Measurements from ENCODE around the gene ABCA1. TPM values are rescaled to one million over a fixed set of nuclear protein-coding genes. Genes with fewer than 3 reads are reported as not detected.

The ABCA1 gene
- total RNA-seq, 4 donors from 2014 or later, result 18.3 to 59.8 (median 35.0) TPM

- 7 to 12% methylated on average over 1 of the region's 1 CpG for WGBS, 2 donors
These were observed 181.2 kb downstream of the ABCA1 start for GRCh38 chr9:104746798-104747197.

GRCh38 chr9:104746285-104746684 is 181.7 kb downstream of the ABCA1 start:
- TF ChIP-seq CTCF (IDR thresholded peaks at IDR 0.05) (no peak), POLR2A (IDR thresholded peaks at IDR 0.05) (no peak)
- no peaks in the 10 kb centered on the region for H3K9me3 ChIP-seq
- no peaks in the 10 kb centered on the region for H3K36me3 ChIP-seq
- 87 to 88% methylated on average over 2 of the region's 2 CpGs for WGBS, 2 donors
- peaks cover 9 to 12% of the 10 kb centered on the region in 2 donors for H3K4me1 ChIP-seq
- H3K27me3 ChIP-seq, result no peaks in the 10 kb centered on the region
- no peak overlapping the region for H3K4me3 ChIP-seq (replicated peaks in 1 of 3)
- no peak overlapping the region for H3K27ac ChIP-seq
- intact Hi-C loops (cut with DNase I), result no loop called here
- DNase-seq, result no peak

More at GRCh38 chr9:104746798-104747197, 181.2 kb downstream of the ABCA1 start:
- no peak for DNase-seq
- Histone ChIP-seq H3K36me3 (no peaks in the 10 kb centered on the region), H3K27me3 (no peaks in the 10 kb centered on the region), H3K27ac (peak overlapping the region in 2 of 3 donors; percentile 10 to 93), H3K4me1 (peaks cover 9 to 12% of the 10 kb centered on the region in 2 donors), H3K4me3 (replicated peaks in 1 of 3) (peak overlapping the region; percentile 42 to 83 (median 60)), H3K9me3 (no peaks in the 10 kb centered on the region)
- no peak for TF ChIP-seq POLR2A (IDR thresholded peaks at IDR 0.05)
- TF ChIP-seq CTCF (IDR thresholded peaks at IDR 0.05), result no peak
- intact Hi-C loops (cut with DNase I), result no loop called here

GRCh38 chr9:104745852-104746251 is 182.1 kb downstream of the ABCA1 start:
- intact Hi-C loops (cut with DNase I), result no loop called here
- H3K27me3 ChIP-seq, result no peaks in the 10 kb centered on the region
- 95% methylated on average over 1 of the region's 1 CpG for WGBS, 2 donors
- H3K4me3 ChIP-seq (replicated peaks in 1 of 3), result no peak overlapping the region
- no peak for DNase-seq
- no peaks in the 10 kb centered on the region for H3K36me3 ChIP-seq
- H3K4me1 ChIP-seq, result peaks cover 9 to 12% of the 10 kb centered on the region in 2 donors
- TF ChIP-seq CTCF (IDR thresholded peaks at IDR 0.05), result no peak
- TF ChIP-seq POLR2A (IDR thresholded peaks at IDR 0.05), result no peak
- no peaks in the 10 kb centered on the region for H3K9me3 ChIP-seq
- H3K27ac ChIP-seq, result no peak overlapping the region

DNA sequence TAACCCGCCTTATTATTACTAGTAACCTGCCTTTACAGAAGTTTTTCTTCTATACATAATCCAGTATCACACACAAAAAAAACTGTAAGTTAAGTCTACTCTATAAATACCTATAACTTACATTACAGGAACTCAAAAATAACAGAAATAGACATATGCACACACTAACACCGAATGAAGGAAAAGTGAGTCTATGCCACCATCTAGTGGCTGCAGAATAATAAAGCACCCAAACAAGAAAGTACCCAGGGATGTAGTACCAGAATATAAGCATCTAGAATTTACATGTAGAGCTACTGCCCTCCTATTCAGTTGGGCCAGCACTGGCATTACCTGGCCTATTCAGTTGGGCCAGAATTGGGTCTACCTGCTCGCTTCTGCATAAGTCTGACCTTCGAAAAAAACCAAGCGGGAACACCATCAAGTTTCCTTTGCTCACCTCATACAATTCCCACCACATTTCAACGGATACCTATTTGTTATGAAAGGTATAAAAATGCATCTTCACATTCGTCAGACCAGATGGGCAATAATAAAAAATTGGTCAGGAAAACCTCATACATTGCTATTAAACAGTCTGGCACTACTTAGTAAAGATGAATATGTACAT is 184.5 kb downstream of the ABCA1 start:
- WGBS, 2 donors, result 29 to 30% methylated on average over 7 of the region's 7 CpGs
- H3K4me3 ChIP-seq (replicated peaks in 1 of 3), result no peak overlapping the region
- intact Hi-C loops (cut with DNase I), result no loop called here
- H3K4me1 ChIP-seq, result peaks cover under 1 to 2% of the 10 kb centered on the region in 2 donors
- no peak overlapping the region for H3K27ac ChIP-seq
- peak in 5 of 6 experiments; percentile 50 to 81 (median 64) for TF ChIP-seq CTCF (IDR thresholded peaks at IDR 0.05)
- TF ChIP-seq POLR2A (IDR thresholded peaks at IDR 0.05), result no peak
- no peaks in the 10 kb centered on the region for H3K9me3 ChIP-seq
- no peaks in the 10 kb centered on the region for H3K36me3 ChIP-seq
- DNase-seq, result no peak
- no peaks in the 10 kb centered on the region for H3K27me3 ChIP-seq

- no peak for TF ChIP-seq POLR2A (IDR thresholded peaks at IDR 0.05)
- TF ChIP-seq CTCF (IDR thresholded peaks at IDR 0.05), result no peak
- Histone ChIP-seq H3K4me1 (no peaks in the 10 kb centered on the region), H3K36me3 (no peaks in the 10 kb centered on the region), H3K9me3 (no peaks in the 10 kb centered on the region), H3K27ac (no peak overlapping the region), H3K27me3 (no peaks in the 10 kb centered on the region), H3K4me3 (replicated peaks in 1 of 3) (no peak overlapping the region)
- intact Hi-C loops (cut with DNase I), result no loop called here
- DNase-seq, result no peak
- 64 to 76% methylated on average over 1 of the region's 1 CpG for WGBS, 2 donors
These were observed 187.3 kb downstream of the ABCA1 start for GRCh38 chr9:104740621-104741020.
